Urinary bladder (tissue), 4 donors: ENCODE results near the gene PRKCE. TPM values are rescaled to one million over a fixed set of nuclear protein-coding genes. Genes with fewer than 3 reads are reported as not detected.

ENCODE experiments used
- DNase-seq: peaks from one replicate; pipeline ENCODE4 v3.0.0-alpha.2; 2015; ENCODE audit errors: extremely low spot score
- H3K27ac ChIP-seq: one replicate; pipeline ENCODE4 v1.5.1; 2013; ENCODE audit warnings: low read depth, mild to moderate bottlenecking, moderate library complexity
- H3K36me3 ChIP-seq: one replicate; pipeline ENCODE4 v1.6.1; 2013; ENCODE audit warnings: mild to moderate bottlenecking, moderate library complexity; ENCODE audit not compliant: insufficient read depth
- H3K4me1 ChIP-seq: one replicate; pipeline ENCODE4 v1.6.1; 2013; ENCODE audit warnings: mild to moderate bottlenecking, moderate library complexity; ENCODE audit not compliant: insufficient read depth
- H3K4me3 ChIP-seq: one replicate; pipeline ENCODE4 v1.5.1; 2013; ENCODE audit warnings: low read depth, low read length
- WGBS: extraction: QIAGEN DNeasy Blood & Tissue Kit; methylation state at CpG from one replicate; pipeline ENCODE4 v1.1.7; 2013; 5-methylcytosine and 5-hydroxymethylcytosine counted together
- polyA plus RNA-seq: library from polyadenylated mRNA; stranded (reverse); fragments of 200-250 nt; gene quantifications from one replicate; pipeline ENCODE4 v1.2.3, GENCODE V29; 2013
- total RNA-seq: library from RNA; depleted of rRNA; stranded (reverse); fragments of >200 nt; gene quantifications from one replicate; pipeline ENCODE4 v1.2.3, GENCODE V29; 2014
- donor health status: healthy with polysubstance abuse.
- donor health status: healthy.

PRKCE gene
- total and polyA plus RNA-seq, 2 donors = 9.9 to 29.7 TPM

GRCh38 chr2:45979065-45979464, 327.6 kb downstream of the PRKCE start:
- no peak for DNase-seq
- H3K27ac ChIP-seq = no peak overlapping the region
- WGBS = 90% methylated on average over 4 of the region's 4 CpGs
- no peak overlapping the region for H3K4me3 ChIP-seq
- no peaks in the 10 kb centered on the region for H3K36me3 ChIP-seq
- no peaks in the 10 kb centered on the region for H3K4me1 ChIP-seq

GRCh38 chr2:45980161-45980865, 328.8 kb downstream of the PRKCE start:
- Histone ChIP-seq H3K4me3 (no peak overlapping the region), H3K27ac (no peak overlapping the region), H3K4me1 (no peaks in the 10 kb centered on the region), H3K36me3 (no peaks in the 10 kb centered on the region)
- DNase-seq = no peak
- WGBS = 76% methylated on average over 11 of the region's 11 CpGs

- H3K4me1 ChIP-seq = no peaks in the 10 kb centered on the region
- no peak overlapping the region for H3K27ac ChIP-seq
- no peak overlapping the region for H3K4me3 ChIP-seq
- H3K36me3 ChIP-seq = no peaks in the 10 kb centered on the region
- no peak for DNase-seq
- WGBS = 86% methylated on average over 4 of the region's 4 CpGs
Measured at GRCh38 chr2:45981384-45981930, 330.0 kb downstream of the PRKCE start.

GRCh38 chr2:45982096-45982495, 330.6 kb downstream of the PRKCE start:
- Histone ChIP-seq H3K4me1 (no peaks in the 10 kb centered on the region), H3K4me3 (no peak overlapping the region), H3K27ac (no peak overlapping the region), H3K36me3 (no peaks in the 10 kb centered on the region)
- no peak for DNase-seq
- 97% methylated on average over 7 of the region's 7 CpGs for WGBS

- DNase-seq = no peak
Measured at GRCh38 chr2:45983213-45983612, 331.7 kb downstream of the PRKCE start.

GRCh38 chr2:45984366-45984765, 332.9 kb downstream of the PRKCE start:
- H3K4me3 ChIP-seq = no peak overlapping the region
- H3K36me3 ChIP-seq = no peaks in the 10 kb centered on the region
- 96% methylated on average over 7 of the region's 7 CpGs for WGBS
- no peak overlapping the region for H3K27ac ChIP-seq
- H3K4me1 ChIP-seq = no peaks in the 10 kb centered on the region
- DNase-seq = no peak

More at GRCh38 chr2:45983213-45983612, 331.7 kb downstream of the PRKCE start:
- Histone ChIP-seq H3K4me1 (no peaks in the 10 kb centered on the region), H3K27ac (no peak overlapping the region), H3K36me3 (no peaks in the 10 kb centered on the region), H3K4me3 (no peak overlapping the region)
- WGBS = 92% methylated on average over 7 of the region's 7 CpGs

- Histone ChIP-seq H3K4me1 (no peaks in the 10 kb centered on the region), H3K36me3 (no peaks in the 10 kb centered on the region), H3K27ac (no peak overlapping the region), H3K4me3 (no peak overlapping the region)
- DNase-seq = no peak
- WGBS = 88% methylated on average over 13 of the region's 13 CpGs
Measured at GRCh38 chr2:45984896-45985473, 333.5 kb downstream of the PRKCE start.

GRCh38 chr2:45986509-45986908, 335.0 kb downstream of the PRKCE start:
- Histone ChIP-seq H3K4me1 (no peaks in the 10 kb centered on the region), H3K36me3 (no peaks in the 10 kb centered on the region), H3K4me3 (no peak overlapping the region), H3K27ac (no peak overlapping the region)
- DNase-seq = no peak
- WGBS = 66% methylated on average over 5 of the region's 5 CpGs

GRCh38 chr2:45987856-45988255, 336.4 kb downstream of the PRKCE start:
- Histone ChIP-seq H3K4me3 (no peak overlapping the region), H3K36me3 (no peaks in the 10 kb centered on the region), H3K4me1 (no peaks in the 10 kb centered on the region), H3K27ac (no peak overlapping the region)
- DNase-seq = no peak
- 65% methylated on average over 2 of the region's 2 CpGs for WGBS

GRCh38 chr2:45988879-45989278, 337.4 kb downstream of the PRKCE start:
- Histone ChIP-seq H3K4me3 (no peak overlapping the region), H3K36me3 (no peaks in the 10 kb centered on the region), H3K27ac (no peak overlapping the region), H3K4me1 (no peaks in the 10 kb centered on the region)
- DNase-seq = no peak
- WGBS = 84% methylated on average over 7 of the region's 7 CpGs

GRCh38 chr2:45990131-45990530, 338.7 kb downstream of the PRKCE start:
- H3K27ac ChIP-seq = no peak overlapping the region
- H3K36me3 ChIP-seq = no peaks in the 10 kb centered on the region
- H3K4me1 ChIP-seq = no peaks in the 10 kb centered on the region
- DNase-seq = no peak
- 88% methylated on average over 6 of the region's 6 CpGs for whole genome bisulfite sequencing
- no peak overlapping the region for H3K4me3 ChIP-seq

- Histone ChIP-seq H3K4me1 (no peaks in the 10 kb centered on the region), H3K27ac (no peak overlapping the region), H3K4me3 (no peak overlapping the region), H3K36me3 (no peaks in the 10 kb centered on the region)
- 51% methylated on average over 11 of the region's 11 CpGs for WGBS
- DNase-seq = no peak
Measured at GRCh38 chr2:45992021-45992740, 340.7 kb downstream of the PRKCE start.

GRCh38 chr2:45992741-45993475, 341.4 kb downstream of the PRKCE start:
- no peaks in the 10 kb centered on the region for H3K36me3 ChIP-seq
- DNase-seq = no peak
- WGBS = 61% methylated on average over 7 of the region's 7 CpGs
- H3K27ac ChIP-seq = no peak overlapping the region
- no peaks in the 10 kb centered on the region for H3K4me1 ChIP-seq
- H3K4me3 ChIP-seq = no peak overlapping the region
